ENCODE measurements around the gene NCK2. TPM values are rescaled to one million over a fixed set of nuclear protein-coding genes. Genes with fewer than 3 reads are reported as not detected.

NCK2 gene
- total RNA-seq, 2 donors from 2014 or later, result 41.0 to 50.0 TPM

GRCh38 chr2:105912081-105912480, 167.4 kb downstream of the NCK2 start:
- H3K4me3 ChIP-seq, result no peak overlapping the region
- no peaks in the 10 kb centered on the region for H3K27me3 ChIP-seq (replicated peaks; ENCODE audit: insufficient read depth)
- H3K27ac ChIP-seq, result no peak overlapping the region
- no peaks in the 10 kb centered on the region for H3K36me3 ChIP-seq
- TF ChIP-seq, protein P1, sequence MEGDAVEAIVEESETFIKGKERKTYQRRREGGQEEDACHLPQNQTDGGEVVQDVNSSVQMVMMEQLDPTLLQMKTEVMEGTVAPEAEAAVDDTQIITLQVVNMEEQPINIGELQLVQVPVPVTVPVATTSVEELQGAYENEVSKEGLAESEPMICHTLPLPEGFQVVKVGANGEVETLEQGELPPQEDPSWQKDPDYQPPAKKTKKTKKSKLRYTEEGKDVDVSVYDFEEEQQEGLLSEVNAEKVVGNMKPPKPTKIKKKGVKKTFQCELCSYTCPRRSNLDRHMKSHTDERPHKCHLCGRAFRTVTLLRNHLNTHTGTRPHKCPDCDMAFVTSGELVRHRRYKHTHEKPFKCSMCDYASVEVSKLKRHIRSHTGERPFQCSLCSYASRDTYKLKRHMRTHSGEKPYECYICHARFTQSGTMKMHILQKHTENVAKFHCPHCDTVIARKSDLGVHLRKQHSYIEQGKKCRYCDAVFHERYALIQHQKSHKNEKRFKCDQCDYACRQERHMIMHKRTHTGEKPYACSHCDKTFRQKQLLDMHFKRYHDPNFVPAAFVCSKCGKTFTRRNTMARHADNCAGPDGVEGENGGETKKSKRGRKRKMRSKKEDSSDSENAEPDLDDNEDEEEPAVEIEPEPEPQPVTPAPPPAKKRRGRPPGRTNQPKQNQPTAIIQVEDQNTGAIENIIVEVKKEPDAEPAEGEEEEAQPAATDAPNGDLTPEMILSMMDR (IDR thresholded peaks at IDR 0.05), result no peak
- ATAC-seq (ENCODE audit: insufficient number of reproducible peaks, low FRiP score, low read depth), result no peak
- peaks cover 11% of the 10 kb centered on the region for H3K9me3 ChIP-seq
- peaks cover 6 to 13% of the 10 kb centered on the region in 2 donors for H3K4me1 ChIP-seq (ENCODE audit: control insufficient read depth in 1 of 2, low read depth in 2 of 2)
- no peak for DNase-seq (ENCODE audit: low spot score)

- Histone ChIP-seq H3K4me1 (ENCODE audit: control insufficient read depth in 1 of 2, low read depth in 2 of 2) (peaks cover 0 to under 1% of the 10 kb centered on the region in 2 donors), H3K9me3 (peaks cover 11% of the 10 kb centered on the region), H3K27me3 (replicated peaks; ENCODE audit: insufficient read depth) (no peaks in the 10 kb centered on the region), H3K27ac (no peak overlapping the region), H3K4me3 (no peak overlapping the region), H3K36me3 (no peaks in the 10 kb centered on the region)
- ATAC-seq (ENCODE audit: insufficient number of reproducible peaks, low FRiP score, low read depth) (no peak), DNase-seq (ENCODE audit: low spot score) (no peak)
- TF ChIP-seq, protein P1 (IDR thresholded peaks at IDR 0.05), result no peak
These were observed 170.4 kb downstream of the NCK2 start for GRCh38 chr2:105915005-105915558.

DNA sequence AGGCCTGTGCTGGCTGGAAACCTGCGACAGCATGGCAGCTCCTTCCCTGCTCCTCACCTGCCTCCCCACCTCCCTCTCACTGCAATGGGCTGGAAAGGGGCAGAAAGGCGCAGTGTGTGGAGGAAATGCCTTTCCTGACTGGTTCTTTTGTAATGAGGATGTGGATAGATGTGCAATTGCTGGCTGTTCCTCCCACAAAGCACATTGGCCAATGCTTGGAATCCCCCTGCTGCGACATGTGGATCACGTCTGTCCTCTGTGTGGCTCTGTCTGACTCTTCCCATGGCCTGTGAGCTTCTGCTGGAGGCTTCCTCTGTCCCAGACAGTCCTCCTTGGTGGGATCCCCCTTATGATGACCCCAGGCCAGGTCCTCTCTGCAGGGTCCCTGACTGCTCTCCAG, 172.5 kb downstream of the NCK2 start:
- no peak overlapping the region for H3K4me3 ChIP-seq
- DNase-seq (ENCODE audit: low spot score), result no peak
- H3K36me3 ChIP-seq, result no peaks in the 10 kb centered on the region
- ATAC-seq (ENCODE audit: insufficient number of reproducible peaks, low FRiP score, low read depth), result no peak
- H3K27me3 ChIP-seq (replicated peaks; ENCODE audit: insufficient read depth), result no peaks in the 10 kb centered on the region
- H3K4me1 ChIP-seq (ENCODE audit: control insufficient read depth in 1 of 2, low read depth in 2 of 2), result no peaks in the 10 kb centered on the region
- TF ChIP-seq, protein P1 (IDR thresholded peaks at IDR 0.05), result no peak
- H3K9me3 ChIP-seq, result peaks cover 11% of the 10 kb centered on the region
- H3K27ac ChIP-seq, result no peak overlapping the region

- Histone ChIP-seq H3K9me3 (peaks cover 11% of the 10 kb centered on the region), H3K4me3 (no peak overlapping the region), H3K36me3 (no peaks in the 10 kb centered on the region), H3K27ac (no peak overlapping the region), H3K27me3 (replicated peaks; ENCODE audit: insufficient read depth) (no peaks in the 10 kb centered on the region), H3K4me1 (ENCODE audit: control insufficient read depth in 1 of 2, low read depth in 2 of 2) (no peaks in the 10 kb centered on the region)
- ATAC-seq (ENCODE audit: insufficient number of reproducible peaks, low FRiP score, low read depth) (no peak), DNase-seq (ENCODE audit: low spot score) (no peak)
- TF ChIP-seq, protein P1 (IDR thresholded peaks at IDR 0.05), result no peak
These were observed 173.0 kb downstream of the NCK2 start for GRCh38 chr2:105917688-105918087.

- H3K27me3 ChIP-seq (replicated peaks; ENCODE audit: insufficient read depth), result no peaks in the 10 kb centered on the region
- H3K4me3 ChIP-seq, result no peak overlapping the region
- DNase-seq (ENCODE audit: low spot score), result no peak
- H3K27ac ChIP-seq, result no peak overlapping the region
- H3K4me1 ChIP-seq (ENCODE audit: control insufficient read depth in 1 of 2, low read depth in 2 of 2), result no peaks in the 10 kb centered on the region
- no peak for ATAC-seq (ENCODE audit: insufficient number of reproducible peaks, low FRiP score, low read depth)
- H3K9me3 ChIP-seq, result peaks cover 11% of the 10 kb centered on the region
- TF ChIP-seq, protein P1 (IDR thresholded peaks at IDR 0.05), result no peak
- H3K36me3 ChIP-seq, result no peaks in the 10 kb centered on the region
These were observed 174.6 kb downstream of the NCK2 start for GRCh38 chr2:105919191-105919811.
